Motor neuron (in vitro differentiated cells): ENCODE measurements around the gene TSHZ2. TPM values are rescaled to one million over a fixed set of nuclear protein-coding genes. Genes with fewer than 3 reads are reported as not detected.

Experiments used
- ATAC-seq, 8 experiments: fragments of 200-7000 bp; cut with Tn5 transposase; replicated peaks in 6 of 8; 2 replicates each; pipeline ENCODE4 v1.8.0; 2021; ENCODE audit warnings: mild to moderate bottlenecking in 8 of 8, moderate library complexity in 8 of 8
- H3K27ac ChIP-seq, 2 donors: fragments of 250-450 bp; sonication (Bioruptor Pico); 2 replicates each; pipeline ENCODE4 v1.9.0; 2021; ENCODE audit warnings: antibody characterized with exemption in 2 of 2, mild to moderate bottlenecking in 2 of 2, moderate library complexity in 1 of 2
- H3K4me1 ChIP-seq, 2 donors: fragments of 250-450 bp; sonication (Bioruptor Pico); replicated peaks in 1 of 2; 2 replicates each; pipeline ENCODE4 v1.6.1; 2021; ENCODE audit warnings: antibody characterized with exemption in 2 of 2, mild to moderate bottlenecking in 2 of 2, moderate library complexity in 1 of 2
- H3K4me3 ChIP-seq, 5 donors: fragments of 250-450 bp; sonication (Bioruptor Pico); 2 replicates each; pipeline ENCODE4 v1.9.0; 2021; ENCODE audit warnings: antibody characterized with exemption in 5 of 5, mild to moderate bottlenecking in 5 of 5, moderate library complexity in 4 of 5
- WGBS, 10 experiments: fragments of 450-650 bp; shearing (Covaris generic); methylation state at CpG; one replicate each; pipeline ENCODE4 v1.0.0; 2022; 5-methylcytosine and 5-hydroxymethylcytosine counted together
- in situ Hi-C, 9 experiments: fragments of 400-800 bp; cut with MboI; loops; one replicate each; pipeline ENCODE4 v1.15.0; 2021; ENCODE audit warnings: low sequenced_read_pairs in 9 of 9, low pct_unique_long_range_greater_than_20kb in 2 of 9; ENCODE audit not compliant: unreplicated experiment in 9 of 9
- total RNA-seq, 8 experiments: library from RNA; unstranded; fragments of 300-600 nt; gene quantifications; 2 replicates each; pipeline versions ENCODE4 v1.2.3 to v1.2.4, GENCODE V29; 2022

The TSHZ2 gene
- total RNA-seq, 8 experiments from 2014 or later, result 11.4 to 125 (median 47.7) TPM

DNA sequence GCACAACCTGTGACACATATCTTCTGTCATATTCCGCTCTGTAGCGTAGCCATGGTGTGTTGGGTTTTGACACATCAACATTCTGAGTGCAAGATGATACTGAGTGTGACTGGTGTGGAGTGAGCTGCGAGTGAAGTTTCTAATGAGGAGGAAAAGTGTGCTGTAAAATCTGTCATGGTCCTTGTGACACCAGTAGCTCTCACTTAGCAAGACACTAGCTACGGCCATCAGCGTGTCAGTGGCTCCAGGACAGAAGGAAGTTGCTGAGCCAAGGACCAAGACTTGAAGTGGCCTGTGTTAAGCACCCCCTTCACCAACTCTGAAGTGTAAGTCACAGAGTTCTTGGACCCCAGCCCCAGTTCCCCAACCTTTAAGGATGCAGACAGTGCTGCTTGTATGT is 72.1 kb downstream of the TSHZ2 start:
- in situ Hi-C loops, result no loop called here
- 92 to 100% (median 96%) methylated on average over 1 to 5 of the region's 5 CpGs; no CpG with 5 or more reads in 1 of the 10 experiments for WGBS, 10 experiments
- ATAC-seq, result no peak
- Histone ChIP-seq H3K4me1 (peaks cover 0 to 15% of the 10 kb centered on the region in 2 donors), H3K27ac (no peak overlapping the region), H3K4me3 (no peak overlapping the region)

DNA sequence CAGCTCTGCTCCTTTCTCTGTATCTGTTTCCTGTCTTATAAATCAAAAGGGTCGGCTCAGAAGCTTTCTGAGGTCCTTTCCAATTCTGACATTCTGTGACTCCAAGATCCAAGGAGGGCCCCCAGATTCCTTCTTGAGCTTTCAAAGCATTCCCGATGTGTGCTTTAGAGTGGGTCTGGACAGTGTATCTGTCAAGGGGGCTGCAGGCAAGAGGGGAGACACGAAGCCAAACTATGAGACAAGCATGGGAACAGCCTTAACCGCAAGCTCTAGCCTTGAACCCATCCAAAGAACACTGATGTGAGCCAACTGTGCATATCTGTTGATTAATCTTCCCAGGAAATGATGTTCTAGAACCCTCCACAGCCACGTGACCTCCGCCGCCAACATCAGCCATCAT is 73.8 kb downstream of the TSHZ2 start:
- Histone ChIP-seq H3K4me1 (peaks cover 0 to 9% of the 10 kb centered on the region in 2 donors), H3K4me3 (no peak overlapping the region), H3K27ac (no peak overlapping the region)
- 68 to 100% (median 86%) methylated on average over 2 to 7 of the region's 7 CpGs; no CpG with 5 or more reads in 2 of the 10 experiments for WGBS, 10 experiments
- ATAC-seq, result no peak
- in situ Hi-C loops, result no loop called here

DNA sequence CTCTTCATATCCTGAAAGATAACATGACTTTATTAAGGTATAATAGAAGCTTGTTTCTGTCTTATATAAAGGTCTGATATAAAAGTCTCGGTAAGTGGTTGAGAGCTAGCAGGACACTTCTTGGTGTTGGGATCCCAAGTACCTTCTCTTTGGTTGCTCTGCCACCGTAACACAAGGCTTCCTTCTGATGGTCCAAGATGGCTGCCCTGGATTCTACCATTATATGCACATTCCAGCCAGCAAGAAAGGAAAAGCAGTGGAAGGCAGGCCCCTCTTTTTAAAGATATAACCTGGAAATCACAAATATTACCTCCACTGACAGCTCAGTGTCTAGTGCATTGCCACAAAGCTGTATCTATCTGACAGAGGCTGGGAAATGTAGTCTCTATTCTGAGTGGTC is 75.0 kb downstream of the TSHZ2 start:
- H3K27ac ChIP-seq, result no peak overlapping the region
- 80 to 100% (median 94%) methylated on average over 1 to 2 of the region's 2 CpGs; no CpG with 5 or more reads in 2 of the 10 experiments for WGBS, 10 experiments

GRCh38 chr20:53048387-53048786 is 76.2 kb downstream of the TSHZ2 start:
- no peak overlapping the region for H3K27ac ChIP-seq
- in situ Hi-C loops, result no loop called here

More for the DNA sequence above, 75.0 kb downstream of the TSHZ2 start:
- no peak for ATAC-seq
- no peak overlapping the region for H3K4me3 ChIP-seq
- peaks cover 0 to 6% of the 10 kb centered on the region in 2 donors for H3K4me1 ChIP-seq
- in situ Hi-C loops, result no loop called here

DNA sequence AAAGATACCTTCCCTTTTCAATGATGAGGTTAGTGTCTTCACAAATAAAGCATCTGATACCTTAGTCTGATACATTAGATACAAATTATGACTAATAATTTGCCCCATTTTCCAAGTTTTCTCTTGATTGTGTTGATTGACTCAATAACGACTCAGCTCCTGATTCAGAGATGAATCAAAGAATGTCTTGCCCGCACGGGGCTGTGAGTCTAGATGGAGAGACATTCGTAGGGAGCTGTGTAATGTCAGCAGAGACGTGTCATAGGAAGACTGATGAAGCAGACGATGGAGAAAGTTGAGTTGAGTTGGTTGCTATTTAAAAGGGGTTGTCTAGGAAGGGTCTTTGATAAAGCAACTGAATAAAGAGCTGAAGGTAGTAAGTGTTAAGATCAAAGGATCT is 78.2 kb downstream of the TSHZ2 start:
- Histone ChIP-seq H3K4me3 (no peak overlapping the region), H3K4me1 (peaks cover 0 to 6% of the 10 kb centered on the region in 2 donors), H3K27ac (no peak overlapping the region)
- in situ Hi-C loops, result no loop called here
- ATAC-seq, result no peak
- 20 to 100% (median 60%) methylated on average over 1 to 6 of the region's 6 CpGs; no CpG with 5 or more reads in 4 of the 10 experiments for WGBS, 10 experiments

More at GRCh38 chr20:53048387-53048786, 76.2 kb downstream of the TSHZ2 start:
- ATAC-seq, result peak in 1 of 8 experiments; percentile 35
- WGBS, 10 experiments, result 0 to 93% (median 75%) methylated on average over 1 to 6 of the region's 7 CpGs; no CpG with 5 or more reads in 1 of the 10 experiments
- peaks cover 0 to 6% of the 10 kb centered on the region in 2 donors for H3K4me1 ChIP-seq
- H3K4me3 ChIP-seq, result no peak overlapping the region

- H3K27ac ChIP-seq, result no peak overlapping the region
- H3K4me3 ChIP-seq, result no peak overlapping the region
- WGBS, 10 experiments, result 74 to 100% (median 93%) methylated on average over 2 to 5 of the region's 5 CpGs; no CpG with 5 or more reads in 2 of the 10 experiments
- H3K4me1 ChIP-seq, result peaks cover 0 to 6% of the 10 kb centered on the region in 2 donors
- in situ Hi-C loops, result no loop called here
- no peak for ATAC-seq
Measured at GRCh38 chr20:53052380-53052779, 80.2 kb downstream of the TSHZ2 start.

DNA sequence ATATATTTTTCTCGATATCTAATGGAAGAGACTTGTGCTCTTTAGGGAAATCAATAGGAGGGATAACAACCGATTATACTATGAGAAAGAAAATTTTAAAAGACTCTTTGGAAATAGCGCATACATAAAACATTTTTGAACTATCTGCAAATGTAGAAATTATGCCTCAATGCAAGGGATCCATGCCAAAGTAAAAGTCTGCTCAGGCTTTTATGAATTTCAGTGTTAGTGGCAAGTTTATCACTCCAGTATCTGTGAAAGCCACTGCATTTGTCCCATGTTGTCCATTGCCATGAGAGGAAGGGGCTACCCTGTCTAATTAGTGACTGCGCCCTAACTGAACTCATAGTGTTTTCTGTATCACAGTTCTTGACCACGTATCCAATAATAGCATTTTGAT is 81.4 kb downstream of the TSHZ2 start:
- 11 to 100% (median 83%) methylated on average over 1 to 5 of the region's 5 CpGs for WGBS, 10 experiments
- in situ Hi-C loops, result no loop called here
- Histone ChIP-seq H3K4me3 (no peak overlapping the region), H3K27ac (no peak overlapping the region), H3K4me1 (peaks cover 4 to 7% of the 10 kb centered on the region in 2 donors)
- peak in 1 of 8 experiments; percentile 56 for ATAC-seq

- 0 to 88% (median 57%) methylated on average over 1 of the region's 1 CpG; no CpG with 5 or more reads in 3 of the 10 experiments for WGBS, 10 experiments
- ATAC-seq, result peak in 1 of 8 experiments; percentile 35
- Histone ChIP-seq H3K4me1 (peaks cover 18 to 22% of the 10 kb centered on the region in 2 donors), H3K4me3 (no peak overlapping the region), H3K27ac (no peak overlapping the region)
- in situ Hi-C loops, result no loop called here
Measured at GRCh38 chr20:53055367-53056067, 83.4 kb downstream of the TSHZ2 start.

GRCh38 chr20:53057579-53057978 is 85.4 kb downstream of the TSHZ2 start:
- Histone ChIP-seq H3K4me3 (no peak overlapping the region), H3K4me1 (peaks cover 20 to 27% of the 10 kb centered on the region in 2 donors), H3K27ac (no peak overlapping the region)
- no peak for ATAC-seq
- in situ Hi-C loops, result no loop called here
- WGBS, 10 experiments, result 57 to 100% (median 95%) methylated on average over 1 to 3 of the region's 4 CpGs; no CpG with 5 or more reads in 2 of the 10 experiments

- ATAC-seq, result peak in 5 of 8 experiments; percentile 28 to 71 (median 57)
- in situ Hi-C loops, result no loop called here
- peak overlapping the region in 1 of 2 donors; percentile 22 for H3K27ac ChIP-seq
- 0 to 72% (median 31%) methylated on average over 1 to 5 of the region's 5 CpGs for WGBS, 10 experiments
- no peak overlapping the region for H3K4me3 ChIP-seq
- H3K4me1 ChIP-seq, result peaks cover 20 to 29% of the 10 kb centered on the region in 2 donors
Measured at GRCh38 chr20:53059848-53060247, 87.7 kb downstream of the TSHZ2 start.

GRCh38 chr20:53061192-53062108 is 89.3 kb downstream of the TSHZ2 start:
- Histone ChIP-seq H3K4me1 (peaks cover 20 to 33% of the 10 kb centered on the region in 2 donors), H3K4me3 (no peak overlapping the region), H3K27ac (no peak overlapping the region)
- 0 to 100% (median 98%) methylated on average over 1 to 2 of the region's 2 CpGs; no CpG with 5 or more reads in 2 of the 10 experiments for WGBS, 10 experiments
- no peak for ATAC-seq
- in situ Hi-C loops, result no loop called here

GRCh38 chr20:53064935-53065334 is 92.8 kb downstream of the TSHZ2 start:
- Histone ChIP-seq H3K4me3 (no peak overlapping the region), H3K27ac (no peak overlapping the region), H3K4me1 (peaks cover 21 to 29% of the 10 kb centered on the region in 2 donors)
- in situ Hi-C loops, result no loop called here
- WGBS, 10 experiments, result 43 to 93% (median 83%) methylated on average over 1 to 7 of the region's 7 CpGs; no CpG with 5 or more reads in 1 of the 10 experiments
- no peak for ATAC-seq

GRCh38 chr20:53068241-53068640 is 96.1 kb downstream of the TSHZ2 start:
- H3K4me3 ChIP-seq, result no peak overlapping the region
- no peak for ATAC-seq
- peaks cover 34 to 43% of the 10 kb centered on the region in 2 donors for H3K4me1 ChIP-seq
- H3K27ac ChIP-seq, result no peak overlapping the region
- 84 to 100% (median 96%) methylated on average over 2 to 3 of the region's 3 CpGs; no CpG with 5 or more reads in 2 of the 10 experiments for WGBS, 10 experiments
- in situ Hi-C loops, result no loop called here
